Liver (tissue), 3 donors: ENCODE data around the gene PCDH9.

Experiments used
- CTCF ChIP-seq: fragments of 150-350 bp; IDR thresholded peaks from 2 replicates; pipeline ENCODE4 v1.5.1; 2017; ENCODE audit warnings: improper control_type of control experiment, low read depth, low read length; ENCODE audit not compliant: missing input control
- EGR1 ChIP-seq, 2 donors: IDR thresholded peaks; 2 replicates each; pipeline ENCODE4 v1.6.1; 2016 to 2018; ENCODE audit warnings: antibody characterized with exemption in 2 of 2, low read depth in 2 of 2
- GABPA ChIP-seq, 2 donors: IDR thresholded peaks in 1 of 2; conservative IDR thresholded peaks in 1 of 2; 2 replicates each; pipeline ENCODE4 v1.6.1; 2016; ENCODE audit warnings: antibody characterized with exemption in 2 of 2, mild to moderate bottlenecking in 1 of 2, moderate library complexity in 1 of 2
- JUND ChIP-seq, 2 donors: IDR thresholded peaks; 2 replicates each; pipeline ENCODE4 v1.6.1; 2016; ENCODE audit warnings: antibody characterized with exemption in 2 of 2
- RAD21 ChIP-seq, 2 donors: IDR thresholded peaks; 2 replicates each; pipeline ENCODE4 v1.6.1; 2016; ENCODE audit warnings: antibody characterized with exemption in 2 of 2, mild to moderate bottlenecking in 2 of 2
- REST ChIP-seq: IDR thresholded peaks from 2 replicates; pipeline ENCODE4 v1.6.1; 2016; ENCODE audit warnings: antibody characterized with exemption, mild to moderate bottlenecking
- SP1 ChIP-seq: IDR thresholded peaks from 2 replicates; pipeline ENCODE4 v1.6.1; 2018; ENCODE audit warnings: antibody characterized with exemption, mild to moderate bottlenecking
- TAF1 ChIP-seq: conservative IDR thresholded peaks from 2 replicates; pipeline ENCODE4 v1.6.1; 2016; ENCODE audit warnings: antibody characterized with exemption, mild to moderate bottlenecking
- YY1 ChIP-seq: IDR thresholded peaks from 2 replicates; pipeline ENCODE4 v1.6.1; 2016; ENCODE audit warnings: antibody characterized with exemption, mild to moderate bottlenecking
- TF ChIP-seq, protein P1 (sequence below): IDR thresholded peaks from 2 replicates; pipeline ENCODE4 v1.6.1; 2016; ENCODE audit warnings: antibody characterized with exemption
- TF ChIP-seq, protein P2 (sequence below): IDR thresholded peaks from 2 replicates; pipeline ENCODE4 v1.6.1; 2016; ENCODE audit warnings: antibody characterized with exemption
- donor health status: healthy.
- donor health status: healthy.

DNA sequence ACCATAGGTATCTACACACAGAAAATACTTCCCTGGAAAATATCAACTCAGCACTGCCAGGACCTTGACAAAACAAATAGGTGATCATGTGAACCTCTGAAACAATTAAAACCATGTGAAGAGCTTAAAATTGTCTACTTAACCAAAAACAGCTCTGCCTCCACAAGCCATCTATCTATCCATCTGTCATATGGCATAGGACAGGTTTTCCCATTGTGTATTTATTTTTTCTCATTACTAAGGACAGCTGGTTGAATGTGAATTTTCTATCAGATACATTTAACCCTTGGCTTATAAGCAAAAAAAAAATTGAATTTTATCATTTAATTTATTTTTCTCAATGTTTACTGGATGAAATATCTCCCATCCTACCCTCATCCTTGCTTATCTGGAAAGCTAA lies 279.5 kb downstream of the PCDH9 start:
- no peak for TF ChIP-seq REST
- no peak for TF ChIP-seq JUND (IDR thresholded peaks at IDR 0.05)
- TF ChIP-seq CTCF: no peak
- no peak for TF ChIP-seq RAD21 (IDR thresholded peaks at IDR 0.05)
- TF ChIP-seq, protein P1, sequence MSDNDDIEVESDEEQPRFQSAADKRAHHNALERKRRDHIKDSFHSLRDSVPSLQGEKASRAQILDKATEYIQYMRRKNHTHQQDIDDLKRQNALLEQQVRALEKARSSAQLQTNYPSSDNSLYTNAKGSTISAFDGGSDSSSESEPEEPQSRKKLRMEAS: no peak
- no peak for TF ChIP-seq GABPA (IDR thresholded peaks at IDR 0.05 in 1 of 2, conservative IDR thresholded peaks at IDR 0.05 in 1 of 2)
- TF ChIP-seq, protein P2, sequence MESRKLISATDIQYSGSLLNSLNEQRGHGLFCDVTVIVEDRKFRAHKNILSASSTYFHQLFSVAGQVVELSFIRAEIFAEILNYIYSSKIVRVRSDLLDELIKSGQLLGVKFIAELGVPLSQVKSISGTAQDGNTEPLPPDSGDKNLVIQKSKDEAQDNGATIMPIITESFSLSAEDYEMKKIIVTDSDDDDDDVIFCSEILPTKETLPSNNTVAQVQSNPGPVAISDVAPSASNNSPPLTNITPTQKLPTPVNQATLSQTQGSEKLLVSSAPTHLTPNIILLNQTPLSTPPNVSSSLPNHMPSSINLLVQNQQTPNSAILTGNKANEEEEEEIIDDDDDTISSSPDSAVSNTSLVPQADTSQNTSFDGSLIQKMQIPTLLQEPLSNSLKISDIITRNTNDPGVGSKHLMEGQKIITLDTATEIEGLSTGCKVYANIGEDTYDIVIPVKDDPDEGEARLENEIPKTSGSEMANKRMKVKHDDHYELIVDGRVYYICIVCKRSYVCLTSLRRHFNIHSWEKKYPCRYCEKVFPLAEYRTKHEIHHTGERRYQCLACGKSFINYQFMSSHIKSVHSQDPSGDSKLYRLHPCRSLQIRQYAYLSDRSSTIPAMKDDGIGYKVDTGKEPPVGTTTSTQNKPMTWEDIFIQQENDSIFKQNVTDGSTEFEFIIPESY: no peak
- no peak for TF ChIP-seq EGR1 (IDR thresholded peaks at IDR 0.05; ENCODE audit: low read depth in 2 of 2)
- no peak for TF ChIP-seq YY1
- no peak for TF ChIP-seq TAF1
- TF ChIP-seq SP1: no peak
